Upper lobe of left lung (tissue), 4 donors: ENCODE results near the gene RDM1.

Experiments
- POLR2A ChIP-seq, 4 donors: fragments of 450-650 bp; IDR thresholded peaks; one replicate each; pipeline ENCODE4 v1.5.1; 2016 to 2017; ENCODE audit warnings: antibody characterized with exemption in 4 of 4, mild to moderate bottlenecking in 2 of 4
- POLR2AphosphoS5 ChIP-seq, 2 donors: sonication (generic); formaldehyde crosslinking; IDR thresholded peaks; one replicate each; pipeline ENCODE4 v1.5.1; 2017; ENCODE audit warnings: antibody characterized with exemption in 2 of 2
- TF ChIP-seq, protein P1 (sequence below), 6 experiments: fragments of 450-650 bp in 4 of 6; fragments of 200-600 bp in 2 of 6; sonication (generic) in 2 of 6; IDR thresholded peaks; one replicate each; pipeline ENCODE4 v1.5.1; 2016 to 2019; ENCODE audit warnings: antibody characterized with exemption in 6 of 6

- TF ChIP-seq, protein P1, sequence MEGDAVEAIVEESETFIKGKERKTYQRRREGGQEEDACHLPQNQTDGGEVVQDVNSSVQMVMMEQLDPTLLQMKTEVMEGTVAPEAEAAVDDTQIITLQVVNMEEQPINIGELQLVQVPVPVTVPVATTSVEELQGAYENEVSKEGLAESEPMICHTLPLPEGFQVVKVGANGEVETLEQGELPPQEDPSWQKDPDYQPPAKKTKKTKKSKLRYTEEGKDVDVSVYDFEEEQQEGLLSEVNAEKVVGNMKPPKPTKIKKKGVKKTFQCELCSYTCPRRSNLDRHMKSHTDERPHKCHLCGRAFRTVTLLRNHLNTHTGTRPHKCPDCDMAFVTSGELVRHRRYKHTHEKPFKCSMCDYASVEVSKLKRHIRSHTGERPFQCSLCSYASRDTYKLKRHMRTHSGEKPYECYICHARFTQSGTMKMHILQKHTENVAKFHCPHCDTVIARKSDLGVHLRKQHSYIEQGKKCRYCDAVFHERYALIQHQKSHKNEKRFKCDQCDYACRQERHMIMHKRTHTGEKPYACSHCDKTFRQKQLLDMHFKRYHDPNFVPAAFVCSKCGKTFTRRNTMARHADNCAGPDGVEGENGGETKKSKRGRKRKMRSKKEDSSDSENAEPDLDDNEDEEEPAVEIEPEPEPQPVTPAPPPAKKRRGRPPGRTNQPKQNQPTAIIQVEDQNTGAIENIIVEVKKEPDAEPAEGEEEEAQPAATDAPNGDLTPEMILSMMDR (IDR thresholded peaks at IDR 0.05) = no peak
- no peak for TF ChIP-seq POLR2A (IDR thresholded peaks at IDR 0.05)
- no peak for TF ChIP-seq POLR2AphosphoS5 (IDR thresholded peaks at IDR 0.05)
These were observed 17.5 kb upstream of the RDM1 start for GRCh38 chr17:35948092-35948491.
